Fibroblast of lung (primary cell): ENCODE data around the gene BCAN.

Source experiments
- CTCF ChIP-seq, 2 donors: IDR thresholded peaks in 1 of 2; conservative IDR thresholded peaks in 1 of 2; 1 replicate in 1 of 2; 2 replicates in 1 of 2; pipeline ENCODE4 v1.5.1; 2011 to 2012; ENCODE audit warnings: low read length in 2 of 2, control low read depth in 1 of 2, inconsistent platforms in 1 of 2, low read depth in 1 of 2, mild to moderate bottlenecking in 1 of 2
- EZH2 ChIP-seq: IDR thresholded peaks from 2 replicates; pipeline ENCODE4 v1.5.1; 2012; ENCODE audit warnings: low read length, control low read depth, mild to moderate bottlenecking; ENCODE audit errors: missing control alignments

GRCh38 chr1:156608036-156608674 is 33.8 kb upstream of the BCAN start:
- peak; percentile 86 to 87 for TF ChIP-seq CTCF (conservative IDR thresholded peaks at IDR 0.05 in 1 of 2, IDR thresholded peaks at IDR 0.05 in 1 of 2; ENCODE audit: low read depth in 1 of 2, low read length in 2 of 2)
- no peak for TF ChIP-seq EZH2
